ENCODE results near the gene EVC. TPM values are rescaled to one million over a fixed set of nuclear protein-coding genes. Genes with fewer than 3 reads are reported as not detected.

Gene EVC
- total RNA-seq, 2 donors from 2014 or later = 25.5 to 29.0 TPM

- H3K9ac ChIP-seq (ENCODE audit: extremely low read depth, low read length, poor library complexity, severe bottlenecking) = no peak overlapping the region
- H3K27me3 ChIP-seq (ENCODE audit: control insufficient read depth, insufficient read depth, low read length, poor library complexity, severe bottlenecking) = no peaks in the 10 kb centered on the region
- peak; percentile 91 for DNase-seq
- H3K4me3 ChIP-seq (ENCODE audit: low read length) = no peak overlapping the region
- H3K9me3 Mint-ChIP-seq = no peaks in the 10 kb centered on the region
- peaks cover 87% of the 10 kb centered on the region for H3K36me3 Mint-ChIP-seq (ENCODE audit: low read depth)
- H3K36me3 ChIP-seq (ENCODE audit: control insufficient read depth, insufficient read depth, low read length) = peaks cover 82% of the 10 kb centered on the region
- no peak overlapping the region for H3K4me3 Mint-ChIP-seq
- H3K27ac Mint-ChIP-seq = no peak overlapping the region
- peak; percentile 93 for TF ChIP-seq CTCF (conservative IDR thresholded peaks at IDR 0.05)
- no peaks in the 10 kb centered on the region for H3K4me1 Mint-ChIP-seq
- no peaks in the 10 kb centered on the region for H3K4me1 ChIP-seq (ENCODE audit: control insufficient read depth, insufficient read depth, low read length)
- no peaks in the 10 kb centered on the region for H3K27me3 Mint-ChIP-seq (ENCODE audit: insufficient read depth)
- WGBS, 2 experiments (ENCODE audit: insufficient coverage in 1 of 2, insufficient read length in 1 of 2) = 70 to 71% methylated on average over 14 to 18 of the region's 18 CpGs
- H3K27ac ChIP-seq (ENCODE audit: low read depth, low read length) = no peak overlapping the region
- no peaks in the 10 kb centered on the region for H3K9me3 ChIP-seq (ENCODE audit: control insufficient read depth, low read length)
Observed at GRCh38 chr4:5821665-5822358, 110.8 kb downstream of the EVC start.

- H3K9ac ChIP-seq (ENCODE audit: extremely low read depth, low read length, poor library complexity, severe bottlenecking) = no peak overlapping the region
- WGBS, 2 experiments (ENCODE audit: insufficient coverage in 1 of 2, insufficient read length in 1 of 2) = 93 to 100% methylated on average over 2 to 5 of the region's 5 CpGs
- TF ChIP-seq CTCF (conservative IDR thresholded peaks at IDR 0.05) = no peak
- Mint-ChIP-seq H3K36me3 (ENCODE audit: low read depth) (peaks cover 86% of the 10 kb centered on the region), H3K9me3 (no peaks in the 10 kb centered on the region), H3K27me3 (ENCODE audit: insufficient read depth) (no peaks in the 10 kb centered on the region), H3K27ac (no peak overlapping the region), H3K4me1 (no peaks in the 10 kb centered on the region), H3K4me3 (no peak overlapping the region)
- no peak for DNase-seq
- H3K36me3 ChIP-seq (ENCODE audit: control insufficient read depth, insufficient read depth, low read length) = peaks cover 85% of the 10 kb centered on the region
- H3K4me1 ChIP-seq (ENCODE audit: control insufficient read depth, insufficient read depth, low read length) = no peaks in the 10 kb centered on the region
- H3K4me3 ChIP-seq (ENCODE audit: low read length) = no peak overlapping the region
- no peak overlapping the region for H3K27ac ChIP-seq (ENCODE audit: low read depth, low read length)
- no peaks in the 10 kb centered on the region for H3K27me3 ChIP-seq (ENCODE audit: control insufficient read depth, insufficient read depth, low read length, poor library complexity, severe bottlenecking)
- no peaks in the 10 kb centered on the region for H3K9me3 ChIP-seq (ENCODE audit: control insufficient read depth, low read length)
Observed at GRCh38 chr4:5822619-5823018, 111.6 kb downstream of the EVC start.

- no peaks in the 10 kb centered on the region for H3K27me3 ChIP-seq (ENCODE audit: control insufficient read depth, insufficient read depth, low read length, poor library complexity, severe bottlenecking)
- no peak overlapping the region for H3K27ac ChIP-seq (ENCODE audit: low read depth, low read length)
- H3K36me3 ChIP-seq (ENCODE audit: control insufficient read depth, insufficient read depth, low read length) = peaks cover 88% of the 10 kb centered on the region
- no peak overlapping the region for H3K4me3 ChIP-seq (ENCODE audit: low read length)
- no peaks in the 10 kb centered on the region for H3K9me3 ChIP-seq (ENCODE audit: control insufficient read depth, low read length)
- no peak for TF ChIP-seq CTCF (conservative IDR thresholded peaks at IDR 0.05)
- Mint-ChIP-seq H3K9me3 (no peaks in the 10 kb centered on the region), H3K4me1 (no peaks in the 10 kb centered on the region), H3K27ac (no peak overlapping the region), H3K4me3 (no peak overlapping the region), H3K36me3 (ENCODE audit: low read depth) (peaks cover 85% of the 10 kb centered on the region), H3K27me3 (ENCODE audit: insufficient read depth) (no peaks in the 10 kb centered on the region)
- 95 to 96% methylated on average over 9 to 10 of the region's 10 CpGs for WGBS, 2 experiments (ENCODE audit: insufficient coverage in 1 of 2, insufficient read length in 1 of 2)
- no peak overlapping the region for H3K9ac ChIP-seq (ENCODE audit: extremely low read depth, low read length, poor library complexity, severe bottlenecking)
- DNase-seq = no peak
- no peaks in the 10 kb centered on the region for H3K4me1 ChIP-seq (ENCODE audit: control insufficient read depth, insufficient read depth, low read length)
Observed at GRCh38 chr4:5823542-5824211, 112.7 kb downstream of the EVC start.
